ENCODE results near the gene RSPH4A.
"Not testable (repeated sequence)": the region's sequence is repeated elsewhere in the genome, so short reads cannot be mapped to it uniquely, and the experiment has no call there.

Gene RSPH4A

GRCh38 chr6:116615937-116616736 is at the start of gene RSPH4A:
Gene RSPH4A, plus strand, starts transcription at chr6:116616479. Its CDS starts 145 bp downstream, at chr6:116616624.
- DNase-seq (ENCODE audit: low read depth in 3 of 3) = peak; percentile 12 to 26 (median 23)

GRCh38 chr6:116568111-116568510 is 48.2 kb upstream of the RSPH4A start:
- DNase-seq (ENCODE audit: low read depth in 3 of 3) = no peak

- no peak for DNase-seq (ENCODE audit: low read depth in 3 of 3)
Measured at GRCh38 chr6:116568821-116569755, 47.2 kb upstream of the RSPH4A start.

GRCh38 chr6:116570856-116571682 is 45.2 kb upstream of the RSPH4A start, which contains the start of gene RWDD1:
Gene RWDD1, plus strand, starts transcription at chr6:116571504. Its CDS starts 79 bp downstream, at chr6:116571583.
- peak; percentile 88 to 98 (median 97) for DNase-seq (ENCODE audit: low read depth in 3 of 3)

GRCh38 chr6:116571683-116572000 is 44.6 kb upstream of the RSPH4A start:
- DNase-seq (ENCODE audit: low read depth in 3 of 3) = no peak

GRCh38 chr6:116572162-116572561 is 44.1 kb upstream of the RSPH4A start:
- no peak for DNase-seq (ENCODE audit: low read depth in 3 of 3)

- no peak for DNase-seq (ENCODE audit: low read depth in 3 of 3)
Measured at GRCh38 chr6:116575227-116575626, 41.1 kb upstream of the RSPH4A start.

- no peak for DNase-seq (ENCODE audit: low read depth in 3 of 3)
Measured at GRCh38 chr6:116577486-116577885, 38.8 kb upstream of the RSPH4A start.

GRCh38 chr6:116578335-116578734 is 37.9 kb upstream of the RSPH4A start:
- no peak for DNase-seq (ENCODE audit: low read depth in 3 of 3)

- DNase-seq (ENCODE audit: low read depth in 3 of 3) = no peak
Measured at GRCh38 chr6:116579143-116579542, 37.1 kb upstream of the RSPH4A start.

GRCh38 chr6:116580198-116580597 is 36.1 kb upstream of the RSPH4A start:
- no peak for DNase-seq (ENCODE audit: low read depth in 3 of 3)

GRCh38 chr6:116586276-116586675 is 30.0 kb upstream of the RSPH4A start:
- no peak for DNase-seq (ENCODE audit: low read depth in 3 of 3)

GRCh38 chr6:116586738-116587137 is 29.5 kb upstream of the RSPH4A start:
- no peak for DNase-seq (ENCODE audit: low read depth in 3 of 3)

- no peak for DNase-seq (ENCODE audit: low read depth in 3 of 3)
Measured at GRCh38 chr6:116595247-116595646, 21.0 kb upstream of the RSPH4A start.

GRCh38 chr6:116596815-116597214 is 19.5 kb upstream of the RSPH4A start:
- no peak for DNase-seq (ENCODE audit: low read depth in 3 of 3)

- DNase-seq (ENCODE audit: low read depth in 3 of 3) = not testable (repeated sequence)
Measured at GRCh38 chr6:116603916-116604315, 12.4 kb upstream of the RSPH4A start.

- DNase-seq (ENCODE audit: low read depth in 3 of 3) = not testable (repeated sequence)
Measured at GRCh38 chr6:116604868-116605267, 11.4 kb upstream of the RSPH4A start.

- no peak for DNase-seq (ENCODE audit: low read depth in 3 of 3)
Measured at GRCh38 chr6:116605935-116606334, 10.3 kb upstream of the RSPH4A start.

- no peak for DNase-seq (ENCODE audit: low read depth in 3 of 3)
Measured at GRCh38 chr6:116611056-116611455, 5.2 kb upstream of the RSPH4A start.

- DNase-seq (ENCODE audit: low read depth in 3 of 3) = no peak
Measured at GRCh38 chr6:116616737-116617053, 416 bp downstream of the RSPH4A start.

- no peak for DNase-seq (ENCODE audit: low read depth in 3 of 3)
Measured at GRCh38 chr6:116624036-116624805, 7.9 kb downstream of the RSPH4A start.

All from stimulated activated CD4-positive, alpha-beta T cell treated with anti-CD3 and anti-CD28 coated beads, TNF-alpha, amount 100 ng/mL, for 4 hours (primary cell).